ENCODE results near the gene EED. TPM values are rescaled to one million over a fixed set of nuclear protein-coding genes. Genes with fewer than 3 reads are reported as not detected.
"Not testable (repeated sequence)": the region's sequence is repeated elsewhere in the genome, so short reads cannot be mapped to it uniquely, and the experiment has no call there.

EED gene
- total and polyA plus RNA-seq, 4 donors = 14.5 to 26.5 (median 19.0) TPM

GRCh38 chr11:86303257-86303656, 58.7 kb downstream of the EED start:
- Histone ChIP-seq H3K27ac (ENCODE audit: low read depth in 1 of 2, low read length in 2 of 2) (no peak overlapping the region), H3K4me1 (ENCODE audit: control insufficient read depth in 1 of 2, insufficient read depth in 2 of 2, low read length in 2 of 2) (no peaks in the 10 kb centered on the region), H3K27me3 (ENCODE audit: control insufficient read depth in 1 of 2, insufficient read depth in 2 of 2, low read length in 1 of 2) (no peaks in the 10 kb centered on the region), H3K36me3 (ENCODE audit: control insufficient read depth in 1 of 2, insufficient read depth in 2 of 2, low read length in 1 of 2) (no peaks in the 10 kb centered on the region), H3K4me3 (ENCODE audit: low read length in 2 of 2) (peak overlapping the region in 1 of 2 donors; percentile 93), H3K9me3 (ENCODE audit: control insufficient read depth, low read length) (no peaks in the 10 kb centered on the region)
- ATAC-seq (ENCODE audit: low FRiP score) (no peak), DNase-seq (no peak)
- intact Hi-C loops (cut with DNase I) = no loop called here
- WGBS, 2 donors = 46 to 49% methylated on average over 2 of the region's 2 CpGs

- H3K36me3 ChIP-seq (ENCODE audit: control insufficient read depth in 1 of 2, insufficient read depth in 2 of 2, low read length in 1 of 2); ATAC-seq (ENCODE audit: low FRiP score); H3K27me3 ChIP-seq (ENCODE audit: control insufficient read depth in 1 of 2, insufficient read depth in 2 of 2, low read length in 1 of 2); intact Hi-C loops (cut with DNase I); H3K4me3 ChIP-seq (ENCODE audit: low read length in 2 of 2); DNase-seq; H3K9me3 ChIP-seq (ENCODE audit: control insufficient read depth, low read length); H3K4me1 ChIP-seq (ENCODE audit: control insufficient read depth in 1 of 2, insufficient read depth in 2 of 2, low read length in 2 of 2); H3K27ac ChIP-seq (ENCODE audit: low read depth in 1 of 2, low read length in 2 of 2): not testable (repeated sequence)
- 80 to 83% methylated on average over 1 to 3 of the region's 4 CpGs for WGBS, 2 donors
These were observed 64.2 kb downstream of the EED start for GRCh38 chr11:86308710-86309109.

GRCh38 chr11:86313793-86314192, 69.2 kb downstream of the EED start:
- Histone ChIP-seq H3K4me3 (ENCODE audit: low read length in 2 of 2) (no peak overlapping the region), H3K4me1 (ENCODE audit: control insufficient read depth in 1 of 2, insufficient read depth in 2 of 2, low read length in 2 of 2) (no peaks in the 10 kb centered on the region), H3K27me3 (ENCODE audit: control insufficient read depth in 1 of 2, insufficient read depth in 2 of 2, low read length in 1 of 2) (no peaks in the 10 kb centered on the region), H3K27ac (ENCODE audit: low read depth in 1 of 2, low read length in 2 of 2) (no peak overlapping the region), H3K36me3 (ENCODE audit: control insufficient read depth in 1 of 2, insufficient read depth in 2 of 2, low read length in 1 of 2) (no peaks in the 10 kb centered on the region), H3K9me3 (ENCODE audit: control insufficient read depth, low read length) (no peaks in the 10 kb centered on the region)
- DNase-seq (no peak), ATAC-seq (ENCODE audit: low FRiP score) (no peak)
- intact Hi-C loops (cut with DNase I) = no loop called here
- WGBS, 2 donors = 89 to 95% methylated on average over 2 of the region's 2 CpGs

GRCh38 chr11:86314636-86315035, 70.1 kb downstream of the EED start:
- H3K4me3 ChIP-seq (ENCODE audit: low read length in 2 of 2) = no peak overlapping the region
- ATAC-seq (ENCODE audit: low FRiP score) (no peak), DNase-seq (no peak)
- intact Hi-C loops (cut with DNase I) = no loop called here
- WGBS, 2 donors = 91 to 92% methylated on average over 2 of the region's 2 CpGs
- H3K27ac ChIP-seq (ENCODE audit: low read depth in 1 of 2, low read length in 2 of 2) = no peak overlapping the region
- H3K36me3 ChIP-seq (ENCODE audit: control insufficient read depth in 1 of 2, insufficient read depth in 2 of 2, low read length in 1 of 2) = no peaks in the 10 kb centered on the region
- no peaks in the 10 kb centered on the region for H3K27me3 ChIP-seq (ENCODE audit: control insufficient read depth in 1 of 2, insufficient read depth in 2 of 2, low read length in 1 of 2)
- no peaks in the 10 kb centered on the region for H3K4me1 ChIP-seq (ENCODE audit: control insufficient read depth in 1 of 2, insufficient read depth in 2 of 2, low read length in 2 of 2)
- H3K9me3 ChIP-seq (ENCODE audit: control insufficient read depth, low read length) = no peaks in the 10 kb centered on the region

Other genes with a start within 250 kb of the EED start
- 100 to 1,000 TPM; 306 to 486 TPM for gene PICALM, start 175.7 kb upstream of the EED start, total RNA-seq
- gene PICALM, start 175.7 kb upstream of the EED start, polyA plus RNA-seq = 100 to 1,000 TPM in 1 of 2 donors, 10 to 100 TPM in 1; 94.5 to 101 TPM
- gene HIKESHI, start 57.5 kb downstream of the EED start, total RNA-seq = 10 to 100 TPM; 29.4 to 32.6 TPM
- 10 to 100 TPM; 47.1 to 53.0 TPM for gene HIKESHI, start 57.5 kb downstream of the EED start, polyA plus RNA-seq
- gene CCDC81, start 130.1 kb downstream of the EED start, total RNA-seq = 1 to 10 TPM; 1.5 to 3.1 TPM
- gene CCDC81, start 130.1 kb downstream of the EED start, polyA plus RNA-seq = 1 to 10 TPM in 1 of 2 donors, under 1 TPM in 1; 0.63 to 7.0 TPM